Lower leg skin (tissue), 4 donors: ENCODE results near the gene A3GALT2. TPM values are rescaled to one million over a fixed set of nuclear protein-coding genes. Genes with fewer than 3 reads are reported as not detected.

ENCODE experiments used
- DNase-seq, 2 donors: peaks; one replicate each; pipeline ENCODE4 v3.0.0-alpha.2; 2019; ENCODE audit warnings: low spot score in 2 of 2
- H3K4me3 ChIP-seq: fragments of 200-600 bp; sonication (generic); 2 replicates; pipeline ENCODE4 v1.5.1; 2017; ENCODE audit warnings: mild to moderate bottlenecking, low read depth; ENCODE audit not compliant: poor library complexity, severe bottlenecking
- CTCF ChIP-seq, 3 donors: fragments of 450-650 bp; IDR thresholded peaks; one replicate each; pipeline ENCODE4 v1.5.1; 2016; ENCODE audit warnings: antibody characterized with exemption in 3 of 3, mild to moderate bottlenecking in 3 of 3, moderate library complexity in 2 of 3
- POLR2A ChIP-seq, 2 donors: fragments of 450-650 bp; IDR thresholded peaks; one replicate each; pipeline ENCODE4 v1.6.1; 2016 to 2017; ENCODE audit warnings: antibody characterized with exemption in 2 of 2, mild to moderate bottlenecking in 1 of 2, moderate library complexity in 1 of 2
- WGBS, 2 donors: methylation state at CpG; one replicate each; pipeline ENCODE4 v1.1.5; 2018; 5-methylcytosine and 5-hydroxymethylcytosine counted together
- intact Hi-C: fragments of 100-400 bp; cut with DNase I; formaldehyde crosslinking; loops from one replicate; pipeline ENCODE4 v1.15.0; 2023; ENCODE audit warnings: low total_unique reads
- total RNA-seq, 4 donors: library from RNA; depleted of rRNA; stranded (reverse); fragments of >200 nt; gene quantifications; one replicate each; pipeline ENCODE4 v1.1.0, GENCODE V29; 2016

A3GALT2 gene
- total RNA-seq, 4 donors from 2014 or later, result not detected

GRCh38 chr1:33321178-33321577 lies 280 bp upstream of the A3GALT2 start:
- TF ChIP-seq CTCF (IDR thresholded peaks at IDR 0.05) (no peak), POLR2A (IDR thresholded peaks at IDR 0.05) (no peak)
- no peak for DNase-seq
- H3K4me3 ChIP-seq, result no peak overlapping the region
- intact Hi-C loops, result no loop called here
- WGBS, 2 donors, result 69 to 78% methylated on average over 5 of the region's 5 CpGs

GRCh38 chr1:33319949-33320618 lies 814 bp downstream of the A3GALT2 start:
- WGBS, 2 donors, result 69 to 70% methylated on average over 12 of the region's 12 CpGs
- DNase-seq, result no peak
- no peak overlapping the region for H3K4me3 ChIP-seq
- intact Hi-C loops, result no loop called here
- no peak for TF ChIP-seq CTCF (IDR thresholded peaks at IDR 0.05)
- TF ChIP-seq POLR2A (IDR thresholded peaks at IDR 0.05), result no peak

GRCh38 chr1:33319186-33319948 lies 1.5 kb downstream of the A3GALT2 start:
- H3K4me3 ChIP-seq, result no peak overlapping the region
- TF ChIP-seq CTCF (IDR thresholded peaks at IDR 0.05) (no peak), POLR2A (IDR thresholded peaks at IDR 0.05) (no peak)
- intact Hi-C loops, result no loop called here
- no peak for DNase-seq
- 85 to 87% methylated on average over 9 of the region's 9 CpGs for WGBS, 2 donors

GRCh38 chr1:33317946-33318345 lies 3.0 kb downstream of the A3GALT2 start:
- H3K4me3 ChIP-seq, result no peak overlapping the region
- intact Hi-C loops, result no loop called here
- 55 to 64% methylated on average over 6 of the region's 6 CpGs for WGBS, 2 donors
- no peak for DNase-seq
- TF ChIP-seq POLR2A (IDR thresholded peaks at IDR 0.05), result no peak
- TF ChIP-seq CTCF (IDR thresholded peaks at IDR 0.05), result no peak

- H3K4me3 ChIP-seq, result no peak overlapping the region
- intact Hi-C loops, result no loop called here
- no peak for DNase-seq
- TF ChIP-seq CTCF (IDR thresholded peaks at IDR 0.05) (no peak), POLR2A (IDR thresholded peaks at IDR 0.05) (no peak)
- 57 to 74% methylated on average over 1 of the region's 1 CpG for WGBS, 2 donors
These were observed 3.5 kb downstream of the A3GALT2 start for GRCh38 chr1:33317354-33317753.
